HUDEP-2 (cell line): ENCODE measurements around the gene BMI1.
"Not testable (repeated sequence)": the region's sequence is repeated elsewhere in the genome, so short reads cannot be mapped to it uniquely, and the experiment has no call there.

Source experiments
- DNase-seq, 76 experiments: peaks; one replicate each; lab custom pipeline; 2025; ENCODE audit not compliant: unreplicated experiment in 76 of 76; lab: John Stamatoyannopoulos, UW

The BMI1 gene

DNA sequence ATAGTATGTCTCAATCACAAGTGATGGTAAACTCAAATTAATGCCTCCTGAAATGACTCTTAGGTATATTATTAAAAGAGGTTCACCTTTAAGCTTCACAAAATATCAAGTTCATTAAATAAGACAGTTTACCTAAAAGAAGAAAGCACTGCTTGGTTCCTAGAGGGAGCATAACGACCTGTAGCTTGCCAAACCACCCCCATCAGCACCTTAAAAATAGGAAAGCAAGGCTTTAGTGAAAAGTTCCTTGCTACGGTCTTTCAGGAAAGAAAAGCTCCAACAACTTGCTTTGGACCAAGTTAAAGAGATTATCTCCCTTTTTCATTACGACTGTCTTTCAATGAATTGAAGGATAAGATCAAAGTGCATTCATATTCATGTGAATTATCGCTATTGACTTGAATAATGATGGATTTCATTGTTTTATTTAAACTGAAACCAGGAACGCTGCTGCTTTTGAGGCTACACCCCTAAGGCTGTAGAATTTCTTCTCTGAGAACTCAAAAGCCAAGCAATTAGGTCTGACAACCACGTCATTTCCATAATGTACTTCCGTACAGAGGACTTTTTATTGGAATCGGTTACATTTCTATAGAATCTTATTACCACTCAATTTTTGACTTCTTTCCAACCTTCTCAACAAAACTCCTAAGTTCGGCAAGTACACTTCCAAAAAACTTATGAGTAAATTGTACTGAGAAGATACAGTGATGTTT is 17.4 kb downstream of the BMI1 start:
- DNase-seq = no peak

- no peak for DNase-seq
These were observed 18.0 kb downstream of the BMI1 start for GRCh38 chr10:22338931-22339330.

- DNase-seq = peak in 1 of 76 experiments; percentile 52
These were observed 18.9 kb downstream of the BMI1 start for GRCh38 chr10:22339761-22340328.

DNA sequence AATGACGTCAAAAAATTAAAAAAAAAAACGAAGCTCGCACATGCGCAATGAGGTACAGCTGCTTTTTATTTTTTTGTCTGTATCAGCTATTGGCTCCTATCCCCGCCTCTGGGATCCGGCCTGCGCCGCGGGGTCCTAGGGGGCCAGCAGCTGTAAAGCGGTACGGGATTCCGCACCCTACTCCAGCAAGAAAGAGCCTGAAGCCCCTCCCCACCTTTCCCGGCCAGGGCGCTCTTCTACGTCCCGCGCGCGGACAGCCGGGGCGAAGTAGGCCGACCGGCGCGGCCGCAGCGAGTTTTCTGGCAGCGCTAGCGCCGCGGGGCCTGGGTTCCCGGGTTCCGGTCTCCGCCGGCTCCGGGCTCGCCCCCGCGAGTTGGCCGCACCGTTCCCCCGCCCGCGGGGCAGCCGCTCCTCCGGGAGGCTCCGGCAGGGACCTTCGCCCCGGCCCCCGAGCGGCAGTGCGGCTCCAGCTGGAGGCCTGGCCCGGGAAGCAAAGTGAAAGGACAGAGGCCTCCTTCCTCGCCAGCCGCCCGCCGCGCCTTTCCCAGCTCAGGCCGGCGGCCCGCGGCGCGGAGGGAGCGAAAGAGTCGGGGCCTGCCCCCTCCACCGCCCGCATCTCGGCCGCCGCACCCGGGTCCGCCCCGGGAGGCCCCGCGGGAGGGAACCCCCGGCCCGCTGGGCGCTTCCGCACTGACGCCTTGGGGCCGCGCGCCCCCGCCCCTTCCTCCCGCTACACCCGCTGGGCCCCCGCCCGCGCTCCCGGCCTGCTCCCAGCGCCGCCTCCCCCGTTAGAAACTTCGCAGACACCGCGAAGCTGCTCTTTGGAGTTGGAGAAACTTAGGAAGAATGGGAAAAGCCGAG is 19.7 kb downstream of the BMI1 start:
- DNase-seq = peak in 64 of 76 experiments; percentile 22 to 85 (median 57)

DNA sequence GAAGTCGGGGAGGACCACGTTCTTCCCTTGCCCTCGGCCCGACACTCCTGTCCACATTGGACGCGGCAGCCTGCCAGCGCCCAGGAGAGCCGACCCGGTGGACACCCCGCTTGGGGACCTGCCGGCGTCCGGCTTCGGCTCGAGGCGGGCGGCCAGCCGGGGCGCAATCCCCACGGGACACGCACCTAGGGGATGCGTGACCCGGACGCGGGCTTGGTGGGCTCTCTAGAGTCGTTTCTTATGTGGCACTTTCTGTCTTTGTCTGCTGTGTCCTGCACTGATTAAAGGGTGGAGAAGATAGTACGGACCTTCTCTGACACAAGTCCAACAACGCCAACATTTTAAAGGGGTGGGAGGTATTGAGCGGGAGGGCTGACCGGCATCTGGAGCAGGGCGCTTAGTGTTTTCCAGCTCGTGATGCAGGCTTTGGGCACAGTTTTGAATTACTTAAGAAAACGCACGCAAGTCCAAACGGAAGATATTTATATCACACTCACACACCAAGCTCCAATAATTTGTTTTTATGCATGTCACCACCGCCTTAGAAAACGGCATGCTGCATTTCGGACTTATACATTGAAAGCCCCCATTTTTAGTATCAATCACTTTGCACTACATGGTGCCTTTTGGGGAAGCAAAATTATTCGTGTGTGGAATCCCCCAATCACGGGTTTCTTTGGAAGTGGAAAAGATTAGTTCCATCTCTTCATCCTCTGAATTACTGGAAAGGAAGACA is 20.5 kb downstream of the BMI1 start:
- DNase-seq = peak in 4 of 76 experiments; percentile 28 to 49 (median 41)

GRCh38 chr10:22341926-22342196 is 21.0 kb downstream of the BMI1 start:
- DNase-seq = no peak

DNA sequence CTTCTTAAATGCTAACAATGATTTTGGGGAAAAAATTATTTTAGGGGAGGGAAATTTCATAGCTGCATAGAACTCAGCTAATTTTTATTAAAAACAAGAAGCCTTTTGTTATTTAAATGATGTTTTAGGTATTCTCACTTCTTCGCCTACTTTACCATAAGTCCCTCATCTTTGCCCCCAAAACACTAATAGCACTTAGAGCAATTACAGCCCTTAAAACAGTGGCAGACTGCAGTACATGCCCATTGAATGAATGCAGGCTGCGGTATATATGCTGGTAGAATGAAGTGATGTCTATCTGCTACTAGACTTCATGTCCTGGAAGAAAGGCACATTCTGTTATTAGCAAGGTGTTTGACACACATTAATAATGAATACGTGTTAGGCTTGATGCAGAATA is 21.5 kb downstream of the BMI1 start:
- DNase-seq = no peak

- no peak for DNase-seq
These were observed 22.8 kb downstream of the BMI1 start for GRCh38 chr10:22343731-22344130.

- DNase-seq = no peak
These were observed 23.4 kb downstream of the BMI1 start for GRCh38 chr10:22344249-22344648.

GRCh38 chr10:22344781-22345300 is 23.9 kb downstream of the BMI1 start:
- no peak for DNase-seq

GRCh38 chr10:22345301-22346095 is 24.6 kb downstream of the BMI1 start, which contains the start of gene SPAG6:
SPAG6 (plus strand) TSS chr10:22345496; CDS start chr10:22345612, 116 bp downstream.
- peak in 28 of 76 experiments; percentile 3 to 59 (median 31) for DNase-seq

GRCh38 chr10:22346096-22346661 is 25.3 kb downstream of the BMI1 start:
- DNase-seq = no peak

DNA sequence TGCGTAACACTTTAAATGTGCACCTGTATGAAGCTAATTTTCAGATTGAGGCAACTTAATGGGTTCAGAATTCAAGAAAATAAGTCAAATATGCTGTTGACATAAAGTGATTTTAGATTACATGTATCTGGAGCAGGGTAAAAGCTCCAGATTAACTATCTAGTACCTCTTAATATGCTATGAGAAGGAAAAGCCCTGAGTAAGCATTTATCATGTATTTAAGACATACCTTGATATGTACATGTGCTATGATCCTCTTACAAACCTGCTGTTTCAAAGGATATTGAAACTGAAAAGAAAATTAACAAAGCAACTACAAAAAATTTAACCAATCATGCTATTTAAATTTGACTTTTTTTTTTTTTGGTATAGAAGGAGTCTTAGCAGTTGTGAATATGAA is 28.9 kb downstream of the BMI1 start:
- no peak for DNase-seq

DNA sequence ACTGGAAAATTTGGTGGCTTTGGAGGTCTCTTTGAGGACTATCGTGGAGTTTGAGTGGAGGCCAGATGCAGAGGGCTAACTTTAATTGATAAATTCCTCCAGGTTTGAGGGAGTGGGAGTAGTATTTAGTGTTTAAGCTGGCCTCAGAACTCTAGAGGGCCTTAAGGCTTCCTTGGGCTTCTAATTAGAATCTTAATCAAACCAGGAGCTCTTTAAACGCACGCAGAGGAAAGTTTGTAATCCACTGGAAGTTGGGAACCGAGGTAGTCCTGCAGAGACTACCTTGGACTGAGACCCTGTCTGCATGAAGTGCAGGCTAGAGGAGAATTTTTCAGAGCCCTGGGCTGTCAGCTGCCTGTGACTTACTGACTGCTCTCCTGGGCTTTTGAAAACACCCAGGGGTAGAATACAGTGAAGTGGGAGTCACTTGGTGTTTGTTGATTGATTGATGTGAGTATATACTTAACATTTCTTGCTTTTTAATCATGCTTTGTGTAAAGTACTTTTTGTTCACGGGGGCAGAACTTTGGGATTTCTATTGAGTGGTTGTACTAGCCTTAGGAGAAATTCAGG is 30.3 kb downstream of the BMI1 start:
- no peak for DNase-seq

DNA sequence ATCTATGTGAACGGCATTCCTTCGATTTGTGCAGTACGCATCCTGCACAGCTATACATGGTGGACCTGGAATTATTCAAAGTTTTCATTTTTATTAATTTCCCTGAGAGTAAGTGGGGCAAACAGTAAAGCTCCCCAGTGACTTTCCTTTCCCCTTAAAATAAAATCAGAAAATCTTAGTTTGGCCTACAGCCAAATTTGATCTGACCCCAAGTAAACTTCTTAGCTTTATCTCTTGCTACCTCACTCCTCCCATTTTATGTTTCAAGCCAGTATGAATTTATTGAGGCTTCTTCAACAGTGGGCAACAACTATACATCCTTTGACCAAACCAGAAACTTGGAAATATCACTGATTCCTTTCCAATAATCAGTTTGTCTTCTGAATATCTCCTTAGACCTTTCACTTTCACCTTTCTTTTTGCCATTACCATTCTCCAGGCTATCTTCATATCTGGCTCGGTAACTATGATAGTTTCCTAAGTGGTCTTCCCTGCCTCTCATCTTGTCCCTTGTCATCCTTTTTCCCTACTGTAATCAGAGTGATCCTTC is 35.5 kb downstream of the BMI1 start:
- DNase-seq = peak in 3 of 76 experiments; percentile 6 to 38 (median 23)

- not testable (repeated sequence) for DNase-seq
These were observed 36.9 kb downstream of the BMI1 start for GRCh38 chr10:22357770-22358169.

DNA sequence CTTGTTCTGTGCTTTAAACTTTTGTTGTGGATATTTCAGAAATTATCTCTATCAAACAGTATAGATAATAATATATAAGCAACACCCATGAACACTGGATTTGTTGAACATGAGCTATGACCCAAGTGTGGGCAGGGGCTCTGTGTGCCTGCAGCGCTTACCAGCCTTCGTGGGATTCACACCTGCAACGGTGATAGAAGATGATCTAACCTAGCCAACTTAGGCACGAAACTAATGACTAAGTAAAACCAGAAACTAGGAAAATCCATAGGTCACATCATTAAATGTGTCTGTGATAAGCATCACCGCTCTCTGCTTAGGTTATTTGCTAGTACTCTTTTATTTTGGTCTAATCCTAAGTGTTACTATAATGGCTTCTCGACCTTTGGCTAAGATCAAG is 42.4 kb downstream of the BMI1 start:
- no peak for DNase-seq

- no peak for DNase-seq
These were observed 43.7 kb downstream of the BMI1 start for GRCh38 chr10:22364407-22365140.
